IMR-90 (cell line): ENCODE results near the gene TMEM9B. TPM values are rescaled to one million over a fixed set of nuclear protein-coding genes. Genes with fewer than 3 reads are reported as not detected.

Source experiments
- ATAC-seq: fragments of 200-7000 bp; cut with Tn5 transposase; 2 replicates; pipeline ENCODE4 v1.9.1; 2020; ENCODE audit warnings: low read depth, mild to moderate bottlenecking, moderate library complexity
- BruUV-seq: library from RNA; stranded (reverse); fragments of 400-500 nt; replicated peaks from 2 replicates; lab custom pipeline; 2021; lab: Mats Ljungman, UMichigan
- CTCF ChIA-PET: fragments of 300-600 bp; formaldehyde crosslinking; extraction: SDS; loops from one replicate; lab custom pipeline; 2021; ENCODE audit warnings: antibody characterized with exemption; lab: Yijun Ruan, JAX
- POLR2A ChIA-PET: fragments of 300-600 bp; sonication (Branson Sonifier 250); formaldehyde crosslinking; loops from one replicate; lab custom pipeline; 2022; ENCODE audit warnings: antibody characterized with exemption; ENCODE audit not compliant: unreplicated experiment; lab: Charles Lee
- DNase-seq: peaks from one replicate; pipeline ENCODE4 v3.0.0; 2013
- H2AFZ ChIP-seq: replicated peaks from 2 replicates; pipeline ENCODE3; 2013; ENCODE audit warnings: low read length, mild to moderate bottlenecking; ENCODE audit not compliant: poor library complexity
- H2AK5ac ChIP-seq: 2 replicates; pipeline ENCODE4 v1.6.1; 2013; ENCODE audit warnings: low read depth, low read length, inconsistent platforms
- H2AK9ac ChIP-seq: replicated peaks from 2 replicates; pipeline ENCODE3; 2013; ENCODE audit warnings: mild to moderate bottlenecking, low read depth, low read length, moderate library complexity; ENCODE audit not compliant: poor library complexity
- H2BK120ac ChIP-seq: 2 replicates; pipeline ENCODE4 v1.6.1; 2013; ENCODE audit warnings: low read depth, low read length, inconsistent platforms
- H2BK15ac ChIP-seq: 3 replicates; pipeline ENCODE4 v1.6.1; 2013; ENCODE audit warnings: low read depth, low read length, inconsistent platforms
- H2BK20ac ChIP-seq: 2 replicates; pipeline ENCODE4 v1.6.1; 2013; ENCODE audit warnings: low read depth, mild to moderate bottlenecking, inconsistent platforms, low read length, moderate library complexity
- H2BK5ac ChIP-seq: 2 replicates; pipeline ENCODE4 v1.6.1; 2013; ENCODE audit warnings: mild to moderate bottlenecking, low read depth, low read length, inconsistent platforms; ENCODE audit not compliant: poor library complexity, severe bottlenecking
- H3K14ac ChIP-seq: replicated peaks from 2 replicates; pipeline ENCODE4 v1.6.1; 2013; ENCODE audit warnings: low read depth, low read length, inconsistent platforms
- H3K18ac ChIP-seq: 2 replicates; pipeline ENCODE4 v1.6.1; 2013; ENCODE audit warnings: low read depth, low read length, control low read depth
- H3K23ac ChIP-seq: 2 replicates; pipeline ENCODE4 v1.6.1; 2013; ENCODE audit warnings: low read depth, low read length, inconsistent platforms
- H3K27ac ChIP-seq: 2 replicates; pipeline ENCODE4 v1.5.1; 2013; ENCODE audit warnings: mild to moderate bottlenecking, control low read depth, low read length; ENCODE audit not compliant: insufficient read depth
- H3K27me3 ChIP-seq: 2 replicates; pipeline ENCODE4 v1.6.1; 2013; ENCODE audit warnings: low read length; ENCODE audit not compliant: control insufficient read depth, insufficient read depth
- H3K36me3 ChIP-seq: 2 replicates; pipeline ENCODE4 v1.6.1; 2013; ENCODE audit warnings: low read length, mixed read lengths; ENCODE audit not compliant: control insufficient read depth, insufficient read depth
- H3K4ac ChIP-seq: 2 replicates; pipeline ENCODE4 v1.6.1; 2013; ENCODE audit warnings: low read depth, low read length, inconsistent platforms
- H3K4me1 ChIP-seq: 2 replicates; pipeline ENCODE4 v1.6.1; 2013; ENCODE audit warnings: low read length, mixed read lengths; ENCODE audit not compliant: control insufficient read depth, insufficient read depth
- H3K4me2 ChIP-seq: 2 replicates; pipeline ENCODE4 v1.6.1; 2013; ENCODE audit warnings: low read depth, mild to moderate bottlenecking, control low read depth, low read length, moderate library complexity
- H3K4me3 ChIP-seq: 2 replicates; pipeline ENCODE4 v1.5.1; 2013; ENCODE audit warnings: low read depth, mild to moderate bottlenecking, control low read depth, low read length, moderate library complexity; ENCODE audit not compliant: insufficient read depth
- H3K56ac ChIP-seq: 2 replicates; pipeline ENCODE4 v1.6.1; 2013; ENCODE audit warnings: low read length, inconsistent platforms; ENCODE audit not compliant: insufficient read depth; ENCODE audit errors: extremely low read depth
- H3K79me1 ChIP-seq, 2 experiments: 2 replicates each; pipeline ENCODE4 v1.6.1; 2013; ENCODE audit warnings: low read length in 2 of 2, inconsistent platforms in 1 of 2, low read depth in 1 of 2
- H3K9ac ChIP-seq: 2 replicates; pipeline ENCODE4 v1.6.1; 2013; ENCODE audit warnings: low read depth, low read length, control low read depth
- H3K9me1 ChIP-seq: 2 replicates; pipeline ENCODE4 v1.6.1; 2013; ENCODE audit warnings: low read length, inconsistent platforms; ENCODE audit not compliant: insufficient read depth
- H3K9me3 ChIP-seq: 2 replicates; pipeline ENCODE4 v1.6.1; 2013; ENCODE audit warnings: low read length; ENCODE audit not compliant: control insufficient read depth, insufficient read depth
- H4K20me1 ChIP-seq: 2 replicates; pipeline ENCODE4 v1.6.1; 2013; ENCODE audit warnings: low read length, inconsistent platforms; ENCODE audit not compliant: insufficient read depth
- H4K5ac ChIP-seq: 2 replicates; pipeline ENCODE4 v1.6.1; 2013; ENCODE audit warnings: mild to moderate bottlenecking, low read depth, low read length, control low read depth
- H4K8ac ChIP-seq, 2 experiments: 2 replicates each; pipeline ENCODE4 v1.6.1; 2013; ENCODE audit warnings: low read depth in 2 of 2, low read length in 2 of 2, control low read depth in 1 of 2, inconsistent platforms in 1 of 2
- H4K91ac ChIP-seq: 2 replicates; pipeline ENCODE4 v1.6.1; 2013; ENCODE audit warnings: low read depth, low read length, inconsistent platforms; ENCODE audit not compliant: insufficient read depth
- CEBPB ChIP-seq: IDR thresholded peaks from 2 replicates; pipeline ENCODE4 v1.6.1; 2012; ENCODE audit warnings: low read depth, low read length, improper control_type of control experiment
- MAFK ChIP-seq: IDR thresholded peaks from 2 replicates; pipeline ENCODE4 v1.6.1; 2012; ENCODE audit warnings: low read depth, low read length, improper control_type of control experiment
- NFE2L2 ChIP-seq: fragments of 150-350 bp; IDR thresholded peaks from 2 replicates; pipeline ENCODE4 v1.6.1; 2016; ENCODE audit warnings: low read depth, mild to moderate bottlenecking, low read length
- RAD21 ChIP-seq: IDR thresholded peaks from 2 replicates; pipeline ENCODE4 v1.6.1; 2012; ENCODE audit warnings: low read length, improper control_type of control experiment
- RCOR1 ChIP-seq: IDR thresholded peaks from 2 replicates; pipeline ENCODE4 v1.6.1; 2012; ENCODE audit warnings: mild to moderate bottlenecking, low read length, improper control_type of control experiment; ENCODE audit not compliant: insufficient replicate concordance
- RFX5 ChIP-seq: IDR thresholded peaks from 2 replicates; pipeline ENCODE4 v1.8.0; 2012; ENCODE audit warnings: low read depth, mild to moderate bottlenecking, low read length, moderate library complexity
- WGBS, 2 experiments: methylation state at CpG; one replicate each; pipeline versions ENCODE4 v1.1.5 to v1.1.7; 2013; ENCODE audit warnings: missing lambda C conversion rate in 2 of 2; ENCODE audit not compliant: insufficient read length in 1 of 2; ENCODE audit errors: extremely low coverage in 2 of 2; 5-methylcytosine and 5-hydroxymethylcytosine counted together
- dilution Hi-C: fragments of 300-500 bp; cut with HindIII; formaldehyde crosslinking; loops from one replicate; pipeline ENCODE4 v1.14.3; 2018; ENCODE audit warnings: low sequenced_read_pairs; ENCODE audit not compliant: unreplicated experiment
- in situ Hi-C: fragments of 300-500 bp; cut with MboI; formaldehyde crosslinking; loops from 3 replicates; pipeline ENCODE4 v1.14.3; 2019; ENCODE audit warnings: low sequenced_read_pairs, inconsistent platforms, mixed read lengths
- intact Hi-C: fragments of 100-400 bp; cut with micrococcal nuclease; formaldehyde crosslinking; loops from 2 replicates; pipeline ENCODE4 v1.10.0; 2022
- polyA plus RNA-seq, 3 experiments: library from polyadenylated mRNA; depleted of rRNA; stranded (reverse); fragments of >200 nt; gene quantifications; 2 replicates each; pipeline ENCODE4 v1.2.3, GENCODE V29; 2012; ENCODE audit warnings: low replicate concordance in 1 of 3
- total RNA-seq: library from RNA; depleted of rRNA; stranded (reverse); fragments of >200 nt; gene quantifications from 2 replicates; pipeline ENCODE4 v1.2.3, GENCODE V29; 2012

Gene TMEM9B
- total and polyA plus RNA-seq, 2 of the 4 experiments (the other 2 are of a cell fraction): 24.6 to 25.6 TPM

- no peak within 1 kb of the TSS for H2BK120ac ChIP-seq
- H3K9me1 ChIP-seq: no peaks in the 10 kb centered on the region
- no peak within 1 kb of the TSS for H3K4me3 ChIP-seq
- no peak within 1 kb of the TSS for H2AFZ ChIP-seq
- no peaks in the 10 kb centered on the region for H3K27me3 ChIP-seq
- no TSS peak for BruUV-seq
- no peak within 1 kb of the TSS for H4K5ac ChIP-seq
- H3K23ac ChIP-seq: no peak within 1 kb of the TSS
- in situ Hi-C loops (no loop called here), dilution Hi-C loops (no loop called here), intact Hi-C loops (no loop called here)
- no peaks in the 10 kb centered on the region for H3K79me1 ChIP-seq
- CTCF ChIA-PET: interaction anchor here (1.6 kb wide), 1 partner anchor 9 kb away, joined by 5 read pairs; no protein-coding TSS in a partner anchor
- no peak within 1 kb of the TSS for H3K9ac ChIP-seq
- no peak within 1 kb of the TSS for H3K56ac ChIP-seq
- no peak within 1 kb of the TSS for H3K4me2 ChIP-seq
- H3K14ac ChIP-seq: no peak within 1 kb of the TSS
- H3K9me3 ChIP-seq: no peaks in the 10 kb centered on the region
- no peak within 1 kb of the TSS for H2BK5ac ChIP-seq
- H3K4ac ChIP-seq: no peak within 1 kb of the TSS
- no peaks in the 10 kb centered on the region for H3K36me3 ChIP-seq
- POLR2A ChIA-PET: no interaction called here
- ATAC-seq (no peak), DNase-seq (no peak)
- no peaks in the 10 kb centered on the region for H4K20me1 ChIP-seq
- H3K4me1 ChIP-seq: peaks cover 3% of the 10 kb centered on the region
- H2AK9ac ChIP-seq: no peak within 1 kb of the TSS
- no CpG with 5 or more reads among the region's 5 CpGs for WGBS, 2 experiments
- no peak within 1 kb of the TSS for H4K8ac ChIP-seq
- no peak within 1 kb of the TSS for H2BK20ac ChIP-seq
- H4K91ac ChIP-seq: no peak within 1 kb of the TSS
- no peak within 1 kb of the TSS for H3K27ac ChIP-seq
- no peak within 1 kb of the TSS for H2BK15ac ChIP-seq
- no peak for TF ChIP-seq RCOR1
- TF ChIP-seq CEBPB: no peak
- TF ChIP-seq MAFK: no peak
- TF ChIP-seq NFE2L2: no peak
- TF ChIP-seq RAD21: no peak
- TF ChIP-seq RFX5: no peak
- no peak within 1 kb of the TSS for H2AK5ac ChIP-seq
- no peak within 1 kb of the TSS for H3K18ac ChIP-seq
These were observed 21.6 kb downstream of the TMEM9B start, which contains the start of gene ASCL3 for GRCh38 chr11:8942518-8943066. Gene ASCL3, minus strand, starts transcription at chr11:8943016. Its CDS starts 4,855 bp downstream, at chr11:8938161.
